ENCODE data around the gene PRR3. TPM values are rescaled to one million over a fixed set of nuclear protein-coding genes. Genes with fewer than 3 reads are reported as not detected.

PRR3 gene
- total RNA-seq, 1 experiment from 2014 or later: 13.1 TPM

GRCh38 chr6:30543821-30544220 lies 13.3 kb upstream of the PRR3 start:
- Mint-ChIP-seq H3K36me3 (peaks cover 8% of the 10 kb centered on the region), H3K27ac (no peak overlapping the region), H3K4me3 (no peak overlapping the region), H3K9me3 (no peaks in the 10 kb centered on the region), H3K27me3 (ENCODE audit: low read depth) (no peaks in the 10 kb centered on the region), H3K4me1 (peaks cover 10% of the 10 kb centered on the region)
- DNase-seq (ENCODE audit: low spot score): no peak
- POLR2A ChIA-PET: no interaction called here
- TF ChIP-seq ZNF671 (CRISPR knock-in tag; IDR thresholded peaks at IDR 0.05) (no peak), SOX15 (CRISPR knock-in tag; IDR thresholded peaks at IDR 0.05) (no peak), MXD4 (CRISPR knock-in tag; IDR thresholded peaks at IDR 0.05; ENCODE audit: borderline replicate concordance) (no peak), SMAD4 (CRISPR knock-in tag; IDR thresholded peaks at IDR 0.05) (no peak), STAT6 (CRISPR knock-in tag; conservative IDR thresholded peaks at IDR 0.05; ENCODE audit: low read depth) (no peak), ZNF532 (CRISPR knock-in tag; IDR thresholded peaks at IDR 0.05; ENCODE audit: borderline replicate concordance) (no peak)
- TF ChIP-seq, protein P1, sequence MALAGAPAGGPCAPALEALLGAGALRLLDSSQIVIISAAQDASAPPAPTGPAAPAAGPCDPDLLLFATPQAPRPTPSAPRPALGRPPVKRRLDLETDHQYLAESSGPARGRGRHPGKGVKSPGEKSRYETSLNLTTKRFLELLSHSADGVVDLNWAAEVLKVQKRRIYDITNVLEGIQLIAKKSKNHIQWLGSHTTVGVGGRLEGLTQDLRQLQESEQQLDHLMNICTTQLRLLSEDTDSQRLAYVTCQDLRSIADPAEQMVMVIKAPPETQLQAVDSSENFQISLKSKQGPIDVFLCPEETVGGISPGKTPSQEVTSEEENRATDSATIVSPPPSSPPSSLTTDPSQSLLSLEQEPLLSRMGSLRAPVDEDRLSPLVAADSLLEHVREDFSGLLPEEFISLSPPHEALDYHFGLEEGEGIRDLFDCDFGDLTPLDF (CRISPR knock-in tag; IDR thresholded peaks at IDR 0.05): no peak
- ATAC-seq: no peak
- CTCF ChIA-PET: interaction anchor here (1.1 to 5.9 kb wide), 10 partner anchors 9 to 90 kb away, joined by 3 to 212 read pairs (median 11); no protein-coding TSS in a partner anchor

DNA sequence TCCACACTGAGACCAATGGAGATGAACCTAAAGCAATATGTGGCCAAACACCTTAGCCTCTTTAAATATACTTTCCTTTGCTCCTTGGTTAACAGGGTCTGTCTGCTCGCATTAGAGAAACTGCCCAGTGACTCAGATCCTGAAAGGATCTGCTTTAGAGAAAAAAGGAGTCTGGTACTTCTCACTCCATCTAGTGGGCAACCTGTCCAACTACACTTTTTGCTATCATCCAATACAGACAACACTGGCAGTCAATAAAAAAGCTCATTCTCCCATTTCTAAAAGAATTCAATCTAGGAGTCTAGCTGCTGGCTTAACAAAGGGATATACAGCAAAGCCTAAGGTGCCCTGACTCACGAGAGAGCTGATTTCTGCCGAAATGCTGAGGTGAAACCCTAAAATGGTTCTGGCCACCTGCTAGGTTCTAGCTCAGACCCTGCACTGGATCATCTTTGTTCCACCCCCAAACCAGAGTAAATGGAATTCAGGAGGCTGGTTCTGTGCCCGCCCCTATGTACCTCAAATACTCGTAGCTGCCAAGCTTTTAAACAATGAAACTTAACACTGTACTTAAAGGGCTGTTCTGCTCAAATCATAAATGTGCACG lies 12.3 kb upstream of the PRR3 start:
- ATAC-seq: peak; percentile 75
- CTCF ChIA-PET: interaction anchor here (0.5 to 5.9 kb wide), 44 partner anchors 8 to 543 kb away, joined by 3 to 212 read pairs (median 5); partner anchors contain the start of genes ABCF1, DHX16, GNL1 and MDC1
- POLR2A ChIA-PET: interaction anchor here (0.6 kb wide), 1 partner anchor 119 kb away, joined by 7 read pairs; no protein-coding TSS in a partner anchor
- no peak for TF ChIP-seq ELF4 (CRISPR knock-in tag; IDR thresholded peaks at IDR 0.05; ENCODE audit: low read depth)
- TF ChIP-seq CTCF (IDR thresholded peaks at IDR 0.05): peak; percentile 71
- TF ChIP-seq, protein P2, sequence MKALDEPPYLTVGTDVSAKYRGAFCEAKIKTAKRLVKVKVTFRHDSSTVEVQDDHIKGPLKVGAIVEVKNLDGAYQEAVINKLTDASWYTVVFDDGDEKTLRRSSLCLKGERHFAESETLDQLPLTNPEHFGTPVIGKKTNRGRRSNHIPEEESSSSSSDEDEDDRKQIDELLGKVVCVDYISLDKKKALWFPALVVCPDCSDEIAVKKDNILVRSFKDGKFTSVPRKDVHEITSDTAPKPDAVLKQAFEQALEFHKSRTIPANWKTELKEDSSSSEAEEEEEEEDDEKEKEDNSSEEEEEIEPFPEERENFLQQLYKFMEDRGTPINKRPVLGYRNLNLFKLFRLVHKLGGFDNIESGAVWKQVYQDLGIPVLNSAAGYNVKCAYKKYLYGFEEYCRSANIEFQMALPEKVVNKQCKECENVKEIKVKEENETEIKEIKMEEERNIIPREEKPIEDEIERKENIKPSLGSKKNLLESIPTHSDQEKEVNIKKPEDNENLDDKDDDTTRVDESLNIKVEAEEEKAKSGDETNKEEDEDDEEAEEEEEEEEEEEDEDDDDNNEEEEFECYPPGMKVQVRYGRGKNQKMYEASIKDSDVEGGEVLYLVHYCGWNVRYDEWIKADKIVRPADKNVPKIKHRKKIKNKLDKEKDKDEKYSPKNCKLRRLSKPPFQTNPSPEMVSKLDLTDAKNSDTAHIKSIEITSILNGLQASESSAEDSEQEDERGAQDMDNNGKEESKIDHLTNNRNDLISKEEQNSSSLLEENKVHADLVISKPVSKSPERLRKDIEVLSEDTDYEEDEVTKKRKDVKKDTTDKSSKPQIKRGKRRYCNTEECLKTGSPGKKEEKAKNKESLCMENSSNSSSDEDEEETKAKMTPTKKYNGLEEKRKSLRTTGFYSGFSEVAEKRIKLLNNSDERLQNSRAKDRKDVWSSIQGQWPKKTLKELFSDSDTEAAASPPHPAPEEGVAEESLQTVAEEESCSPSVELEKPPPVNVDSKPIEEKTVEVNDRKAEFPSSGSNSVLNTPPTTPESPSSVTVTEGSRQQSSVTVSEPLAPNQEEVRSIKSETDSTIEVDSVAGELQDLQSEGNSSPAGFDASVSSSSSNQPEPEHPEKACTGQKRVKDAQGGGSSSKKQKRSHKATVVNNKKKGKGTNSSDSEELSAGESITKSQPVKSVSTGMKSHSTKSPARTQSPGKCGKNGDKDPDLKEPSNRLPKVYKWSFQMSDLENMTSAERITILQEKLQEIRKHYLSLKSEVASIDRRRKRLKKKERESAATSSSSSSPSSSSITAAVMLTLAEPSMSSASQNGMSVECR (CRISPR knock-in tag; IDR thresholded peaks at IDR 0.05; ENCODE audit: borderline replicate concordance): no peak
- TF ChIP-seq USF2 (CRISPR knock-in tag; IDR thresholded peaks at IDR 0.05): no peak
- TF ChIP-seq ZNF425 (CRISPR knock-in tag; conservative IDR thresholded peaks at IDR 0.05): no peak
- no peak for TF ChIP-seq TEAD4 (CRISPR knock-in tag; IDR thresholded peaks at IDR 0.05)
- no peak for TF ChIP-seq ZBTB21 (CRISPR knock-in tag; IDR thresholded peaks at IDR 0.05; ENCODE audit: borderline replicate concordance)
- TF ChIP-seq KAT7 (CRISPR knock-in tag; IDR thresholded peaks at IDR 0.05; ENCODE audit: borderline replicate concordance): no peak
- H3K4me3 Mint-ChIP-seq: no peak overlapping the region
- DNase-seq (ENCODE audit: low spot score): no peak
- no peaks in the 10 kb centered on the region for H3K27me3 Mint-ChIP-seq (ENCODE audit: low read depth)
- H3K36me3 Mint-ChIP-seq: peaks cover 15% of the 10 kb centered on the region
- no peak overlapping the region; the same call in 1 of the 2 replicates for H3K27ac Mint-ChIP-seq
- H3K9me3 Mint-ChIP-seq: no peaks in the 10 kb centered on the region
- H3K4me1 Mint-ChIP-seq: peaks cover 10% of the 10 kb centered on the region
